ENCODE results near the gene APOB. TPM values are rescaled to one million over a fixed set of nuclear protein-coding genes. Genes with fewer than 3 reads are reported as not detected.

Gene APOB
- total RNA-seq, 1 donor from 2014 or later: under 0.01 TPM

DNA sequence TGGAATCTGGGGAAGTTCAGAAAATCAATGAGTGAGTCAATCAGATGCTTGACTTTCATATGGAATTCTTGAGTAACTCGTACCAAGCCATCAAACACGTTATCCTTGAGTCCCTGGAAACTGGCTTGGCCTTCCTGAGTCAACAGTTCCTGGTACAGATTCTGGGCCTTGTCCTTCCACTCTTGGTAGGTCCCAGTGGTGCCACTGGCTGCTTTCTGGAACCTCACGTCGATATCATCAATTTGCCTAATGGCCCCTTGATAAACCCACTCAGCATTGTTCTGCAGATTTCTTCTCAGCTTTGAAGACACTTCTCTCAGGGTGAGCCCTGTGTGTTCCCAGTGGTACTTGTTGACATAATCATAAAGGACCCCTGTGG lies 41.1 kb downstream of the APOB start:
- DNase-seq: no peak

DNA sequence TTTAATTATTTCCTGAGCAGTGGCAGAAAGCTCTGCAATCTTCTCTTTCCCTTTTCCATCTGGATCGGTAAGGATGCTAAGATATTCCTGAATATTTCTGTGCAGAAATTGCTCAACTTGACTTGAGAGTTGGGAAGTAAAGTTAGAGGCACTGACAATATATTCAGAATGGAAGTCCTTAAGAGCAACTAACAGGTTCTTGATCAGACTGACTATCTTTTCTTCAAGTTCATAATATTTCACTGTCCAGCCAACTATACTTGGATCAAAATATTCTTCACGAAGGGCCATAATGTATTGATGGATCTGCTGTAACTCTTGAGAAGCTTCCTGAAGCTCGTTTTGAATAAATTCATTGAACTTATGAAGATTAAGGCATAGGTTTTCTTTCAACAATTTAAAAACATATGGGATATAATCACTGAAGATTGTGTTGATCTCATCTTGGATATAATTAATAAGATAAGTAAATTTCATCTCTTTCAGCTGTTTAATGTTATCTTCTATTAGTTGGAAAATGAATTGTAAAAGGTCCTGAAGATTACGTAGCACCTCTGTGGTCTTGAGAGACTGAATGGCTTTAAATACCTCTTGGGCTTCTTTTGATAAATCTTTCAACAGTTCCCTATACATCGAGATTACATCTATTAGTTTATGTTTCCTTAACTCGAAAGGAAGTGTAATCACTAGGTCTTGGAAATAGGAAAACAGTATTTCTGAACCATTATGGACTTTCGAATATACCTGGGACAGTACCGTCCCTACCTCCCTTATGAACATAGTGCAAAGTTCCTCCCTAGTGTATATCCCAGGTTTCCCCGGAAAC lies 41.7 kb downstream of the APOB start:
- no peak for DNase-seq

DNA sequence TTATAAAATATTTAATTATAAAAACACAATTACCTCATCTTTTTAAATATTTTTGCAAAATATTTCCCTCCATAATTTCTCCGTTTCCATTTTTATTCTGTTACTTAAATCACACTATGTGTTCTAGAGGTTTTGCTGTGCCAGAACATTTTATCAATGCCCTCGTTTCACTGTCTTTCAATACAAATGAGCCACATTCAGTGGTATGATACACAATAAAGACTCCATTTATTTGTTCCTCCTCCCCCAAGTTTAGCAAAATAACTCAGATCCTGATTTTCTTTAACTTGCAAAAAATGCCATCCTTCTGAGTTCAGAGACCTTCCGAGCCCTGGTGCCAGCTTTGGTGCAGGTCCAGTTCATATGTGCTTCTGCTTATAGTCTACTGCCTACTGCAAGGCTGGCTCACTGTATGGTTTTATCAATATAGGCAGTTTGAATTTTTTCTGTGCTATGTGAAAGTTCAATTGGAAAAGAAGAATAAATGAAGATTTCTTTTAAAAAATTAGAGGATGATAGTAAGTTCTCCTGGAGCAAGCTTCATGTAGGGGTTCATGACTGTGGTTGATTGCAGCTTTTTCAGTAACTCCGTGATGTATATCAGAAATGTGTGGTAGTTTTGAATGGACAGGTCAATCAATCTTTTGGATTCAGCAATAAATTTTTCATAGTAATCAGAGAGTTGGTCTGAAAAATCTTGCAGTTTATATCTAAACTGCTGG lies 42.5 kb downstream of the APOB start:
- DNase-seq: no peak

DNA sequence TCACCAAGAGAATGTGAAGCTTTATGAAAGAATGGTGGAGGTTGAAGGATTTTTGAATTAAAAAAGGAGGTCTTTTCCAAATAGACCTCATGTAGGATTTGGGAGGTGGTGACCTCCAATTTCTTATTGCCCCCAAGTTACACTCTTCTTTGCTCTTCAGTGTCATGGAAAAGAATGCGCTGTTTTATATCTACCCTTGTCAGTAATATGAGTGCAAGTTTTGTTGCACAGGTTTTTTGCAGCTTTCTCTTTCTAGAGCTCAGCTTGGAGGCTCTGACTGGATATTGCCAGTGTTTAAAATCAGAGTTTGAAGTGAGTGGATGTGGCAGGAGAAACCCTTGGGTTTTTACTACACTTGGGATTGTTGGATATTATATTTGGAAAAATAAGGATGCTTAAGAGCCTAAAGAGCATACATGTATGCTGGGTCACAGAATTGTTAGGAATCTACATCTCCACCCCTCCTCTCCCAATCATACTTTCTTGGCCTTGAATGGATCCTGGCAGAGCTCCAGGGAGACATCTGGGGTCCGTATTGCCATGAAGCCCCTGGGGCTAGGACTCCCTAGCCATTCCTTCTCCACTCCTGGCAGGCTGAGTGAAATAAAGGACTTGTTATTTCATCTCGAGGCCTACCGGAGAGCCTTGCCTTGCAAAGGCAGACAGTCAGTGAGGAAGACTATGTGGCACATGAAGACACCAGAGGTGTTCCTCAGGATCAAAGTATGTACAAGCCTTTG lies 43.8 kb downstream of the APOB start:
- no peak for DNase-seq

DNA sequence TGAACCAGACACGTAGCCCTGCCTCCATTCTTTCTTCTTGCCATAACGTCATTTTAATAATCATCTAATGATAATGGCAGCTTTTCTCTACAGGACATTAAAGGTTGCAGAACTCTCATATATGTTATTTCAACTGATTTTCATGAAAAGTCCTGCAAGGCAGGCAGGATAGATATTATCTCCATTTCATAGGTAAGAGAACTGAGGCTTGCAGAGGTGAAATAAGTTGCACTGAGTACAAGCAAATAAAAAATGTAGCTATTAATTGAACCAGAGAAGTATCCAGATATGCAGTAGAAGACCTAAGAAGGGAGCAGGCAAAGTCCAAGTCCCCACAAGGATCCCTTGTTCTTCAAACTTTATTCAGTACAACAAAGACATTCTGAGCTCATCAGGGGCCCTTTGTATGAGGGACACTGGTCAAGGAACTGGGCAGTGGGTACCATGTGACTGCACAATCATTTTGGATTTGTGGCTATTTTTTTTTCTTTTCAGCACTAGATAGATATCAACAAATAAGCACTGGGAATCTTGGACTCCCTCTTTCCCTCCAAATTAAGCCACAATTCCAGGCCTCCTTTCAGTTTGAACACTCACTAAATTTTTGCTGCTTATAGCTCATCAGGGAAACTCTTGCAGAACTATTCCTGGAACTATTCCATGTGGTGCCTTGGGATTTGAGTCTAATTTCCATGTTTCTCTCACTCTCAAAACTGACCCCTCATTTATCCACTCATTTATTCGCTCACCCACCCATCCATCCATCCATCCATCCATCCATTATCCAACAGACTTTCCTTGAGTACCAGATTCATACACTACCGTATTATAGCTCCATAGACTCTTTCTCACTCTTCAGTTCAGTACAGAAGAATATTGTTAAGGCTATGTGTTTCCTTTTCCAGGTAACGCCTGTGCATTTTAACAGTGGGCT lies 44.6 kb downstream of the APOB start:
- DNase-seq: no peak

DNA sequence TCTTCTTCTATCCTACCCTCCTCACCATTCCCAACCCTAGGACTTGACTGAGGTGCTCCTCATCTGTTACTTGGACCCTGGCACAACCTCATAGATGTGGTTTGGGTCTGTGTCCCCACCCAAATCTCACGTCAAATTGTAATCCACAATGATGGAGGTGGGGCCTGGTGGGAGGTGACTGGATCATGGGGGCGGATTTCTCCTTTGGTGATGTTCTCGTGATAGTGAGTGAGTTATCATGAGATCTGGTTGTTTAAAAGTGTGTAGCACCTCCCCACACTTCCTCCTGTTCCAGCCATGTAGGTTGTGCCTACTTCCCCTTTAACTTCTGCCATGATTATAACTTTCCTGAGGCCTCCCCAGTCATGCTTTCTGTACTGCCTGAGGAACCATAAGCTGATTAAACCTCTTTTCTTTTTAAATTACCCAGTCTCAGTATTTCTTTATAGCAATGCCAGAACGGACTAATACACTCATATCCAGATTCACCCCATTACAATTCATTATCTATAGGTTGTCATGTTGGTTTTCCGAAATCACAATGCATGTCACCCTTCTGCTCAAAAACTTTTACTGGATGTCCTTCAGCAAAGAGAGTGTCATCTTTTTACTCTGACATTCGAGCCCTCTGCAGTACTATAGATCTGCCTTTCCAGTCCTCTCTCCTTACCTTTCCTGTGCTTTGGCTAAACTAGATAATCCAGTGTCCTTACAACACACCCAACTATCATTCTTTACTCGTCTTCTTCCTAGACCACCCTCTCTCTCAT lies 45.7 kb downstream of the APOB start:
- DNase-seq: no peak

DNA sequence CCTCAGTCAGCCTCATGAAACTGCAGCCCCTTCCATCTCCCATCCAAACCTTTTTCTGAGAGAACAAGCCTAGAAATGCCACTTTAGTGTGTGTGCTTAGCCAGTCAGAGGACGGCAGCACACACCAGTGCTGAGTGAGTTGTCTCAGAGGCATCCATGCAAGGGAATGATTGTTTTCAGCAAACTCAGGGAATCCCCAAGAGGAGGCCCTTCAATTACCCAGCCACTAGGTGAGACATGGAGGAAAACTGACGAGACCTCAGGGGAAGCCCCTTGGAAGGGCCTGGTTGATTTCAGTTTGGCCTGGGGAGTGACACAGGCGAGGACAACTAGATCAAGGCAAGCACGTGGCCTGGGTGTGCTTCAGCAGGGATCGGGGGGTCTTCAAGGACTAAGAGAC lies 49.7 kb downstream of the APOB start:
- no peak for DNase-seq

DNA sequence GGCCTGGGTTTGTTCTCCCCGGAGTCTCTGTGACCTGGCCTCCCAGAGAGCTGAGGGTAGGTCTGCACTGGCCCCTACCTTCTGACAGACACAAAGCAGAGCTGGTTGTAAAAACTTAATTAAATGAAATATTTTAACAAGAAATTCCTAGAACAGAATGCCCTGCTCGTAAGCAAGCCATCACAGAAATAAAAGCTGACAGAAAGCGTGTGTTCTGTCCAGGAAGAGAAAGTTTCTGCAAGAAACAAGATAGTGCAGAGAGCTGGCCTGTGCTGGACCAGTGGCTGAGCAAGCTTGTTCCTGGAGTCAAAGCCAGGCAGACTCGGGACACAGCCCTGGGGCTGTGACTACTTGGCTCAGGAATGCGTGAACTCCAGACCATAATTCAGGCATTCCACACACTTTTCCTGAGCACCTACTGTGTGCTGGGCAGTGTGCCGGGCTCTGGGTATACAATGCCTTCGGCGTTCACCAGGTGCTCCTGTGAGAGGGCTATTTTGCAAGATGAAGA lies 51.6 kb downstream of the APOB start:
- DNase-seq: no peak

DNA sequence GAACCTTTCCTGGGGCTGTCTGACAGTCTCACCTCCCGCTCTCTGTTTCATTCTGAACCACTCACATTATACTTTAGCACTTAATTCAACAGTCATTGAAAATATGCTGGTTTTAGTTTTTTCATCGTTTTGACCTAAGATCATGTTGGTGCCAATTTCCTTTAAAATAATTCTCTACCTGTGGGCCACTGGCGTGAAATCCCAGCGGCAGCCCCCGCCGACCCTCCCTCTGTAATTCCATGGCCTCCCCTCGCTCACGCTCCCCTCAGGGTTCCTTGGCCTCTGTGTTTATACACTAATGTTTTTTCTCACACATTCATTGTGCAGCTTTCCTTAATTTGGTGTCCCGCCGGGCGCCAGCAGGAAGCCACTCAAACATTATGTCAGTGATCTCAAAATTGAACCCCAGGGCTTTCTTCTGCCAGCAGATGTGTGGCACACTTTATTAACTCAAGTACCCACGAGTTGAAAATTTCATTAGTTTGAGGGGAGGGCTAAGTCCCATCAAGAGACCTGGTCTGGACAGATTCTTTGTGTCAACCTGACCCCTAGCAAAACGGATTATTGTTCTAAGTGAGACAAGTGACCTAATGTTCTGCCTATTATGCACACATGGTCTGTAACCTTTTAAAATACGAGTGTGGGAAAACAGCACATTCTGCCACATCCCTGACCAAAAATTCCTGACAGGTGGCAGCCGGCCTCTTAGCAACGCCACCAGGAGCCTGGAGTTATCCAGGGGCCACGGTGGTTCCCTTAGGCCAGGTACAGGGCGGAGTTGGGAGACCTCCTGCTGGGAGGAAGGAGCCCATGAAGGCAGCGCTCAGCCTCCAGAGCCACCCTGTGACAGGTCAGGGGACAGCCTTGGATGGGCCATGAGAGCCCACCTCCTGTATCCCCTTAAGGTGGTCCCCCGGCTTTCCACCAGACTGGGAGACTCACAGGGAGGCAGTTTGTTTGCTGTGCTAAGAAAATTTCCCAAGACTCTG lies 53.1 kb downstream of the APOB start:
- no peak for DNase-seq

DNA sequence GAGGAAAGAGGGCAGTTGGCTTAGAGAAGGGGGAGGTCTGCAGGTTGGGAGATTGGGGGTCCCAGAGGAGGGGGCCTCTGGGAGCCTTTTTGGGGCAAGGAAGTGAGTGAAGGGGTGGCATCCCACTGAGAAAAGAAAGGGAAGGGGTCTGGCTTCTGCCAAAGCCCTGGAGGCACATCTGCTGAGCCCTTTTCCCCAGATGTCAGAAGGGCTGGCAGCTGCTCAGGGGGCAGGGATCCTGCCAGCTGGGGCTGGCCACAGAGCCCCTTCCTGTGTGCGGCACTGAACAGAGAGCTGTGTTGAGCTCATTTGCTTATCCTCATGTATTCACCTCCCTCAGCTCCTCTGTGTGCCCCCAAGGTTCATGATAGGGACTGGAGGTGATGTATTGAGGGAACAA lies 54.5 kb downstream of the APOB start:
- DNase-seq: no peak

DNA sequence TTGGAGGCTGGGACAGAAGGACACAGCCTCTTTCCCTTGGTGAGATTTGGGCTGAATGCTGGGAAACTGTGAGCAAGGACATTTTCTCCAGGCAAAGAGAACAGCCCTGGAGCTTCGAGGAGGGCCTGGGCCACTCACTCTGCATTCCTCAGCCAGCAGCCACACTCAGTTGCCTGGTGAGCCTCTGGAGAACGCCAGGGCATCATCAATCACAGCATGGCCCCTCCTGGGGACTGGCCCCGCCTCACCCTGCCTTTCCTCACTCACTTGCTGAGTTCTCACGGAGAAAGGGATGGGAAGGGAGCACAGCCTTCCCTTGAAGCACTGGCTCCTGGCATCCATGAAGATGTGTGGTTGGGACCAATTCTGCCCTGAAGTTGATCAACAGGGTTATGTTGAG lies 55.0 kb downstream of the APOB start:
- no peak for DNase-seq

DNA sequence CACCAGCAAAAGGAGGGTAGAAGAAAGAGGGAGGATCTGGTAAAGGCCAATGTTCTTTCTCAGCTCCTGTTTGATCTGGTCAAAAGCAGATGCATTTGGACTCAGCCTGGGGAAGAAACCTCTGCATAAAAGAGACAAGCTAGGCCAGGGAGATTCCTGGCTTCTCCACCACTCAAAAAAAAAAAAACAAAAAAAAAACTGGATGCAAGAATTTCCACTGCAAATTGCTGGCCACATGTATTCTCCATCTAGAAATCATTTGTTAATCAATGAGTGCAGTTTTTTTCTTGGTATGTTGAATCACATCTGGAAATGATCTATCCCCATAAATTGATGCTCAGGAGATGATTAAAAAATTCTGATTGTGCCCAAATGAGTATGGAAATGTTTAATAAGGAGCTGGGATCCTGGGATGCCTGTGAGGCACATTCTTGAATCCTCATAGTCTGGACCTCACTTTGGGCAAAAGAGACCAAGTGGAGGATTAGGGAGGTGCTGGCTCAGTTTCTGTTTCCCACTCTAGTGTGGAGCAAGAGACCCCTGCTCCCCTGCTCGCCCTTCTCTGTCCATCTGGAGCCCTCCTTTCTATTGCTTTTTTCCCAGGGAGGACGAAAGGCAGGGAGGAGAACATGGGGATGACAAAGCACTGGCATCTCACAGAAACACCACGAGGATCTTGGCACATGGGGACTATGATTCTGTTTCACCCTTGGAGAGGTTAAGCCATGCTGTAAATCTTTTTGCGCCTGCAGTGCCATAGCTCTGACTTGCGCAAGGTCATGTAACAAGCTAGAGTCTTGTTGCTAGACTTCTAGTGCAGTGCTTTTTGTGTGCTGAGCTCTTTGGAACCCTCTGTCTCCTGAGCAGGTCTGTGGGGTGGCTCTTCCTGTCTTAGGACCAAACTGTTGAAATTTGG lies 57.6 kb downstream of the APOB start:
- DNase-seq: no peak

DNA sequence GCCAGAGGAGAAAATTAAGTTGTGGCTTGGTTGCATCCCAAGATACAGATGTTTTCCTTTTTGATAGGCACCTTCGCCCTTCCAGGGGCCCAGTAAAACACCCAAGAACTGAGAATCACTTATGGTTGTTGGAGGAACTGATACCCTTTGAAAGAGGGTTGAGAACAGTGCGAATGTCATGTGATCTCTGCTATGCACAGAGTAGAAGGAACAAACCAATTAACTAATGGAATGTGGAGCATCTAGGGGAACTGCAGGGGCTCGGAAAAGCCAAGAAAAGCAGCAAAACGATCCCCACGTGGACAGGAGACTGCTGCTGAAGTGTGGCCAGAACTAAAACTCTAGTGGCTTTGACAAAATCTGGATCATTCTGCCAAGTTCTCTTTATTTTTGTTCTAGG lies 58.8 kb downstream of the APOB start:
- DNase-seq: no peak

DNA sequence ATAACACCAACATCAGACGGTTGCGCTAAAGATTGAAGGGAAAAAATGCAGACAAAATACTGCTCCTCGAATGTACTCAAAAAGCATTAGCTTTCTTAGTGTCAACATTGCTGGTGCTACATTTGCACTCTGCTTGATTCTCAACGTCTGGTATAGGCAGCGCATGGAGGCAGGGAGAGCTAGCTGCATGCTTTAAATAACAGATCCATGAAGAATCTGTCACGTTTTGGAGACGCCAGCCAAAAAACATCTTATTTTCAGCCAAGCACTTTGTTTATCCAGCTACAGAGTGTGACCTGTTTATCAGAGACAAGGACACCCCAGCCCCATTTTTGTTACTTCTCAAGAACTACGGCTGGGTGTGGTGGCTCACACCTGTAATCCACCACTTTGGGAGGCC lies 59.5 kb downstream of the APOB start:
- DNase-seq: no peak

DNA sequence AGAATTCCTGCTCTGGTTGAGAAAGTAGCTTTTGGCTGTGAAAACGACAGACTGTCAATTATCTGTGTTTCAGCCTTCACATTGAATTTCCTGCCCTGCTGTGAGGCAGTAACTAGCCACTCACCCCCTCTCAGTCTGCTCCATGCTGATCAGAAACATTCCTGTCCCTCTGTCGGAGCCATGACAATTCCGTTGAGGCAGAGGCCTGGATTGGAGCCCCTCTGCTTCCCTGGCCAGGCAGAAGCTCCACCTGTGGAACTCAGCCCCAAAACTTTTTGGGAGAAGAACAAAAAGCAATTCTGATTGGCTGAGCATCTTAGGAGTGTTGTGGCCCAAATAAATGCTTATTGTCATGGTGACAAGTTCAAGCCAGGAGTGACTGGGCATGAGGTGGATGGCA lies 60.0 kb downstream of the APOB start:
- DNase-seq: no peak

DNA sequence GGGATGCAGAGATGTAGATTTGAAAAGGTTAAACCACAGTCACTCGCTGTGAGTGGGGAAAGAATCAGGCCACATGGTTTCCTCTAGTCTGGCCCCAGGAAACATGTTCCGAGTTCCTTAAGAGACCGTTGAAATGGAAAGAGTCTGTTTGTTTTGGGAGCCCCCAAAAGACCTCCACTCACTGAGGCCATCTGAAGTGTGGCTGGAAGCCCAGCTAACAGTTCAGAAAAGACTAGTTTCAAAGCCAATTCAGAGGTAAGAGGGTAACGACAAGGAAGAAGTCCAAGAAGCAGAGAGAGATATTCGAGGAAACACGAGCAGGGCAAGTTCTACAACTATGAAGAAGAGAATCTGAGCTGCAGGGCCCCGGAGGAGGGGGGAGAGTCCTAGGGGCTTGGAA lies 61.0 kb downstream of the APOB start:
- DNase-seq: no peak

DNA sequence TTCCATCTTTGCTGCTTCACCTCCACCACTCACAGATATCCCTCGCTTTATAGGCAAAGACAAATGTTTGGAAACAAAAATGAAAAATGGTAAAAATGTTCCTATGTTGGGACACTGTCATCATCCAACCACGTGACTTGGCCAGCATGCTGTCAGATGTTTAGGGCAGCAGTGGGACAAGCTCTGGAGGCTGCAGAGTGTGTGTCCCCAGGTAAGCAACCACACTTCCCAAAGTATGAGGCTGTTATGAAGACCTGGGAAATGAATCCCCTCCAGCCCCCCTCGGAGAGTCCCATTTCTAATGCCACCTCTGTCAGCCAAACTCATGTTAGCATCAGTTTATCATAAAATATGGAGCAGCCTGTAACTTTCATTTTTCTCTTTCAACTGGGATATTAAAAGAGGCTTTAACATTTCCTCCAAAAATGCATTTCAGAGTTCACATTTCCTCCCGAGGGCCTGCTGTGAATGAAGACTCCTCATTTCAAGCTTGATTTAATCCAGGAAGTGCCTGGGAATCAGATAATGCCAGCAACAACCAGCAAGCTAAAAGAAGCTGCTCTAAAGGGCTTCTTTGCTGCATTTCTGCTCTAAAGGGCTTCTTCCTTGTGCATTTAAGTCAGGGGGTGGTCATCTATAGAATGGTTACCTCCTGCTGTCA lies 66.2 kb downstream of the APOB start:
- no peak for DNase-seq

DNA sequence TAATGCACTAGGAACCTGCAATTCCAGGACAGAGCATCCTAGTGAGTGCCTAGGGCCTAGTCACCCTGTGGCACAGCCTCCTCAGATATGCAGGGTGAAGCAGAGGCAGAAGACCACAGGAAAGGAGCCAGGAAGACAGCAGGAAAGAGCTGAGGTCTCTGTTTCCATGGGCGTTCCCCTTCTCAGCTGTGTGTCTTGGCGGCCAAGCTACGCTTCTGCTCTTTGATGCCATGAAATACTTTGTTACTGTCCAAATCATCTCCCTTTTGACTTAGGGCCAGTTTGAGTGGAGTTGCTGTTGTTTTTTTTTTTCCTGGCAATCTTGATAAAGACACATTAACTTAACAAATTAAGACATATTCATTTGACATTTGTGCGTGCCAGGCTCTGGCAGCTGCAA lies 67.3 kb downstream of the APOB start:
- DNase-seq: no peak

Measured in dermis blood vessel endothelial cell (primary cell).